ENCODE measurements around the gene C11orf68. TPM values are rescaled to one million over a fixed set of nuclear protein-coding genes. Genes with fewer than 3 reads are reported as not detected.

The C11orf68 gene
- total RNA-seq, 3 donors from 2014 or later (not counting 1 experiment from before 2014, with no cell fraction given), result 19.9 to 28.3 (median 20.7) TPM

- no peak for TF ChIP-seq CTCF (IDR thresholded peaks at IDR 0.05)
Observed at GRCh38 chr11:65870307-65870658, 48.6 kb downstream of the C11orf68 start.

GRCh38 chr11:65869643-65870306, 49.1 kb downstream of the C11orf68 start:
- H3K9me3 ChIP-seq (ENCODE audit: control insufficient read depth, insufficient read depth, low read length), result no peaks in the 10 kb centered on the region
- TF ChIP-seq CTCF (IDR thresholded peaks at IDR 0.05), result no peak
- peaks cover 36% of the 10 kb centered on the region for H3K4me1 ChIP-seq (ENCODE audit: control insufficient read depth, insufficient read depth, low read length)
- H3K27me3 ChIP-seq (ENCODE audit: control insufficient read depth, insufficient read depth, low read length), result no peaks in the 10 kb centered on the region
- WGBS (ENCODE audit: insufficient coverage), result 86% methylated on average over 24 of the region's 24 CpGs
- Mint-ChIP-seq H3K9me3 (no peaks in the 10 kb centered on the region), H3K36me3 (no peaks in the 10 kb centered on the region), H3K4me3 (peak overlapping the region; percentile 13), H3K27ac (no peak overlapping the region), H3K27me3 (ENCODE audit: low read depth in 2 of 2) (no peaks in the 10 kb centered on the region), H3K4me1 (peaks cover 24 to 34% of the 10 kb centered on the region in 2 donors)
- intact Hi-C loops (cut with micrococcal nuclease), result no loop called here
- peaks cover 19% of the 10 kb centered on the region for H3K36me3 ChIP-seq (ENCODE audit: control insufficient read depth, insufficient read depth, low read length)
- H3K27ac ChIP-seq (ENCODE audit: low read length), result no peak overlapping the region
- DNase-seq (no peak), ATAC-seq (no peak)
- H3K4me3 ChIP-seq (ENCODE audit: low read length), result no peak overlapping the region

More at GRCh38 chr11:65870307-65870658, 48.6 kb downstream of the C11orf68 start:
- H3K27ac Mint-ChIP-seq, result peak overlapping the region in 1 of 2 donors; percentile 65
- intact Hi-C loops (cut with micrococcal nuclease), result no loop called here
- Histone ChIP-seq H3K4me1 (ENCODE audit: control insufficient read depth, insufficient read depth, low read length) (peaks cover 36% of the 10 kb centered on the region), H3K27me3 (ENCODE audit: control insufficient read depth, insufficient read depth, low read length) (no peaks in the 10 kb centered on the region), H3K9me3 (ENCODE audit: control insufficient read depth, insufficient read depth, low read length) (no peaks in the 10 kb centered on the region), H3K4me3 (ENCODE audit: low read length) (no peak overlapping the region), H3K27ac (ENCODE audit: low read length) (no peak overlapping the region), H3K36me3 (ENCODE audit: control insufficient read depth, insufficient read depth, low read length) (peaks cover 14% of the 10 kb centered on the region)
- ATAC-seq, result no peak
- no peaks in the 10 kb centered on the region for H3K27me3 Mint-ChIP-seq (ENCODE audit: low read depth in 2 of 2)
- H3K4me3 Mint-ChIP-seq, result no peak overlapping the region
- H3K4me1 Mint-ChIP-seq, result peaks cover 24 to 34% of the 10 kb centered on the region in 2 donors
- no peaks in the 10 kb centered on the region for H3K9me3 Mint-ChIP-seq
- H3K36me3 Mint-ChIP-seq, result no peaks in the 10 kb centered on the region
- 56% methylated on average over 11 of the region's 11 CpGs for WGBS (ENCODE audit: insufficient coverage)
- DNase-seq, result no peak

GRCh38 chr11:65868907-65869306, 50.0 kb downstream of the C11orf68 start:
- no peak overlapping the region for H3K27ac Mint-ChIP-seq
- no peaks in the 10 kb centered on the region for H3K36me3 Mint-ChIP-seq
- H3K4me3 Mint-ChIP-seq, result no peak overlapping the region
- intact Hi-C loops (cut with micrococcal nuclease), result no loop called here
- no peak for DNase-seq
- H3K4me1 Mint-ChIP-seq, result peaks cover 24 to 34% of the 10 kb centered on the region in 2 donors
- Histone ChIP-seq H3K27ac (ENCODE audit: low read length) (no peak overlapping the region), H3K27me3 (ENCODE audit: control insufficient read depth, insufficient read depth, low read length) (no peaks in the 10 kb centered on the region), H3K36me3 (ENCODE audit: control insufficient read depth, insufficient read depth, low read length) (peaks cover 28% of the 10 kb centered on the region), H3K9me3 (ENCODE audit: control insufficient read depth, insufficient read depth, low read length) (no peaks in the 10 kb centered on the region), H3K4me1 (ENCODE audit: control insufficient read depth, insufficient read depth, low read length) (peaks cover 30% of the 10 kb centered on the region), H3K4me3 (ENCODE audit: low read length) (no peak overlapping the region)
- 100% methylated on average over 2 of the region's 3 CpGs for WGBS (ENCODE audit: insufficient coverage)
- no peak for ATAC-seq
- TF ChIP-seq CTCF (IDR thresholded peaks at IDR 0.05), result no peak
- no peaks in the 10 kb centered on the region for H3K27me3 Mint-ChIP-seq (ENCODE audit: low read depth in 2 of 2)
- H3K9me3 Mint-ChIP-seq, result no peaks in the 10 kb centered on the region
